IPS-15b (cell line): ENCODE results near the gene GBGT1.
A peak's percentile ranks its signal among the peaks of the same experiment; 100 is the strongest.

Experiments used
- H3K27me3 ChIP-seq: one replicate; pipeline ENCODE4 v1.6.1; 2013; ENCODE audit warnings: low read length; ENCODE audit not compliant: control insufficient read depth, insufficient read depth
- H3K36me3 ChIP-seq: one replicate; pipeline ENCODE4 v1.6.1; 2013; ENCODE audit warnings: low read length; ENCODE audit not compliant: control insufficient read depth, insufficient read depth
- H3K4me1 ChIP-seq: one replicate; pipeline ENCODE4 v1.6.1; 2013; ENCODE audit warnings: mild to moderate bottlenecking, low read length; ENCODE audit not compliant: control insufficient read depth, insufficient read depth
- H3K4me3 ChIP-seq: one replicate; pipeline ENCODE4 v1.5.1; 2013; ENCODE audit warnings: low read depth, low read length
- H3K9ac ChIP-seq: one replicate; pipeline ENCODE4 v1.6.1; 2013; ENCODE audit warnings: low read depth, mild to moderate bottlenecking, low read length
- H3K9me3 ChIP-seq: one replicate; pipeline ENCODE4 v1.6.1; 2013; ENCODE audit warnings: mild to moderate bottlenecking, low read length; ENCODE audit not compliant: control insufficient read depth, insufficient read depth

GBGT1 gene

GRCh38 chr9:133118568-133118967, 45.1 kb downstream of the GBGT1 start:
- no peak overlapping the region for H3K9ac ChIP-seq
- peaks cover 10% of the 10 kb centered on the region for H3K4me1 ChIP-seq
- H3K27me3 ChIP-seq = peaks cover 11% of the 10 kb centered on the region
- H3K9me3 ChIP-seq = no peaks in the 10 kb centered on the region
- peaks cover 2% of the 10 kb centered on the region for H3K36me3 ChIP-seq
- no peak overlapping the region for H3K4me3 ChIP-seq

DNA sequence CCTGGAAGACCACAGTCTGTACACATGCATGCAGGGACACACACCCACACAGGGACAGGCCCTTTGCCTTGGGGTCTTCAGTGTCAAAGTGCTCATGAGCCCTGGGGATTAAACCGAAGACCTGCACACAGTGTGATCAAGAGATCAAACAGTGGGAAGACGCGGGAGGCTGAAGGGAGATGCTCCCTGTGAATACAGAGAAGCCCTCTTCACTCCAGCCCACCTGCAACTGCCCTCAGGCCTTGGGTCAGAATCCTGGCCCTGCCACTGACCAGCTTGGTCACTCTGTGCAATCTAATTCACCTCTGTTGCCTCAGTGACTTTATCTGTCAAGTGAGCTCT, 45.6 kb downstream of the GBGT1 start:
- no peaks in the 10 kb centered on the region for H3K9me3 ChIP-seq
- peaks cover 2% of the 10 kb centered on the region for H3K36me3 ChIP-seq
- no peak overlapping the region for H3K9ac ChIP-seq
- H3K27me3 ChIP-seq = peaks cover 11% of the 10 kb centered on the region
- peaks cover 10% of the 10 kb centered on the region for H3K4me1 ChIP-seq
- no peak overlapping the region for H3K4me3 ChIP-seq

DNA sequence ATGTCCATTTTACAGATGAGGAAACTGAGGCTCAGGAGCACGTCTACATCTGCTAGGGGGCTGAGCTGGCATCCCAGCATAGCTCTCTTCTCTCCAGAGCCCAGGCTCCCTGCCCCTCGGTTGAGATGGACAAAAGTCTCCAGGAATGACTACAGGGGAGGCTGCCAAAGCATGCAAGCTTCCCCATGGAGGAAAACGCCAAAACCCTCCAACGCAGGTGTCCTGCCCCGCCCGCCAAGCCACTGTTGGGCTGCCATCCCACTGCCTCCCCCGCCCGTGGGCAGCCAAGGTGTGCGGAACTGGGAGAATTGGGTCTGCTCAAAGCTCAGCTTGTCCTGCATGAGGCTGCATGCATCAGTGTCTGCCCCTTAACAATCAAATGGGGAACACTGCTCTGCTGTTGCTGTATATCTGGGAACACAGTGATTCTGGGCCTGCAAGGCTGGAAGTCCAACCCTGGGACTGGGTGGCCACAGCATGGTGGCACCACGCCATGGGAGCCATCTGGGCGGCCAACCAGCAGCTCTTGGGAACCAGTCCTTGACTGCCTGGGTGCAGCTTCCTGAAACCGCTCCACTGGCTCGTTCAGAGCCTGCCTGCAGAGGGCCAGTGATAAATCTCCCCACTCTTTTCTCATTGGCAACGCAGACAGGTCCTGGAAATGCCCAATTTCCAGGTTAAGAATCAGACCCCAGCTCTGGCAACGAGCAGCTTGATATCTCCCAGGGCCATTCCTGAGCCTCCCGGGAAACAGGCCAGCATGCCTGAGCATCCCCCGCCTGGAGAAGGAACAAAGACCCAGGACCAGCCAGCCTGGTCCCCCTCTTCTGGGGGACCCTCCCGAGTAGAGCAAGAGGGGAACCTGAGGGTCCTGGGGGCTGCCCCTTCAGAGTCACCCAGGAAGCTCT, 46.2 kb downstream of the GBGT1 start:
- H3K36me3 ChIP-seq = peaks cover 2% of the 10 kb centered on the region
- peaks cover 11% of the 10 kb centered on the region for H3K27me3 ChIP-seq
- no peak overlapping the region for H3K4me3 ChIP-seq
- H3K9ac ChIP-seq = no peak overlapping the region
- H3K4me1 ChIP-seq = peaks cover 10% of the 10 kb centered on the region
- no peaks in the 10 kb centered on the region for H3K9me3 ChIP-seq

DNA sequence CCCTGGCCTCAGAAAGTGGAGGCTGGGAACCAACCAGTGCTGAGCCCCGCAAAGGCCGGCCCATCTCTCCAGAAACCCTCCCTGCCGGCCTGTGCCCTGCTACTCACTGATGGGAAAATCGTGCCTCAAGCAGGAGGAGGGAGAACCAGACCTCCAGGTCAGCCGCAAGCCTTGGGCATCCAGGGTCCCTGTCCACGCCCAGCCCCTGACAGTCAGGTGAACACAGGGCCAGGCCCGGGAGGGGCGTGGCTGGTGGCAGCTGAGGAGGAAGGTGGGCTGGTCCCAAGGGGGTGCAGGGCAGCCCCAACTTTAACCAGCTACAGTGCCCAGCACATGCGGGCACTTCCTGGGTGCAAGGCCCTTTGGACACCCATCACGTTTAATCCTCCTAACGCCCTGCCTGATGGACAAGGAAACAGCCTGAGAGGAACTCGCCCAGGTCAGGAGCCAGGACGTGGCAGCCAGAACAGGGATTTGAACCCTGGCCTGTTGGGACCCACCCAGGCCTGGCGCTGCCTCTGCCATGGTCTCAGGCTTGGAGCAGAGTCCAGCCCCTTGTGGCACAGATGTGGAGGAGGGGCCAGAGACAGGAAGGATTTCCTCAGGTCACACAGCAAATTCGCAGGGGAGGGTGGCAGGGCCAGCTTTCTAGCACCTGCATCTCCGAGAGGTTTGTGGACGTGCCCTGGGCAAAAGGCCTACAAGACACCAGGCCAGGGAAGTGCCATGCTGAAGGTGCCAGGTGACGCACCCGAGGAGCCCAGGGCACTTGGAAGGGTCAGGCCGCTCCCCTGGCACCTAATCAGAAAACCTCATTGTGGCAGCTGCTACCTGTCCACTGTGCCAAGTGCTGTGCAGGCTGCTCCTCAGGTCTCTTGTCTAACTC, 47.1 kb downstream of the GBGT1 start:
- Histone ChIP-seq H3K9ac (no peak overlapping the region), H3K36me3 (peaks cover 2% of the 10 kb centered on the region), H3K9me3 (no peaks in the 10 kb centered on the region), H3K27me3 (peaks cover 4% of the 10 kb centered on the region), H3K4me3 (no peak overlapping the region), H3K4me1 (peaks cover 10% of the 10 kb centered on the region)

- Histone ChIP-seq H3K4me3 (no peak overlapping the region), H3K9me3 (no peaks in the 10 kb centered on the region), H3K4me1 (peaks cover 10% of the 10 kb centered on the region)
Measured at GRCh38 chr9:133115604-133116345, 47.9 kb downstream of the GBGT1 start.

GRCh38 chr9:133114886-133115603, 48.7 kb downstream of the GBGT1 start:
- Histone ChIP-seq H3K36me3 (peaks cover 4% of the 10 kb centered on the region), H3K4me3 (no peak overlapping the region), H3K4me1 (peaks cover 10% of the 10 kb centered on the region), H3K27me3 (peaks cover 4% of the 10 kb centered on the region), H3K9ac (no peak overlapping the region), H3K9me3 (no peaks in the 10 kb centered on the region)

More at GRCh38 chr9:133115604-133116345, 47.9 kb downstream of the GBGT1 start:
- Histone ChIP-seq H3K27me3 (peaks cover 4% of the 10 kb centered on the region), H3K9ac (no peak overlapping the region), H3K36me3 (peaks cover 2% of the 10 kb centered on the region)

DNA sequence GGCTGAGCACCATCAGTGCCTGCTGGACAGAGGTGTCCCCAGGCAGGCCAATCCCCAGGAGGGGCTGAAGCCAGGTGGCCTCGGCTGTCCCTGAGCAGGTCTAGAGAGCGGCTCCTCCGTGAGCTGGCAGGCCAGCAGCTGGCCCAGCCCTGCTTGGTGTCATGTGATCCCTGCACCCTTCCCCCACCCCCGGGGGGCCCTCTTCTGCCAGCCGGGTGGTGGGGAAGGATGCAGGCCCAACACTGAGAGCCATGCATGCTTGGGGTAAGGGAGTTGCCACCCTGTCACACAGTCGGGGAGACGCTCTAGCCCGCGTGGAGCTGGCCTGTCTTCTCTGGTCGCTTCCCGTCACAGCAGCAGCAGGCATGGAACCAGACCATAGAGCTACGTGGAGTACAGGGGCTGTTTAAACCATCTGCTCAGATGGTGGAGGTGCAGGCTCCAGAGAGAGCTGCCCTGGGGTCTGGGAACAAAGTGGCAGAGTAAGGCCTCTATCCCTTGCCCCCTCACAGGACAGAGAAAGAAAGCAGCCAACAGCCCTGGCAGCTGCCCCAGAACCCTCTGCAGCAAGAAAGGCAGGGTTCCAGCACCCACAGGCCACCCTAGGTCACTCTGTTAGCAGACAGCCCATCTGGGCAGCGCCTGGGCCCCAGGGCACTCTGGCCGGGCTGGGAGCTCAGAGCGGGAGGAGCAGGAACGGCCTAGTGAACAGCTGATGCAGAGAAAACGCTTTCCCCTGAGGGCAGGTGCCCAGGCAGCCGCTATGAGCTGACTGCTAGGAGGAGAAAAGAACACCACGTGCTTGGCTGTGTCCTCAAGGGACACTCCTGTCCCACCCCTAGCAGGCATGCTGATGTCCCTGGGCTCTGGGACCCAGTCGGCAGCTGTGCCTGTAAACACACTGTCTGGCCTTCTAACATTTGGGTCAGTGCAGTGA, 49.5 kb downstream of the GBGT1 start:
- Histone ChIP-seq H3K4me3 (no peak overlapping the region), H3K36me3 (peaks cover 6% of the 10 kb centered on the region), H3K4me1 (peaks cover 5% of the 10 kb centered on the region), H3K9ac (peak overlapping the region; percentile 61), H3K27me3 (no peaks in the 10 kb centered on the region), H3K9me3 (no peaks in the 10 kb centered on the region)

DNA sequence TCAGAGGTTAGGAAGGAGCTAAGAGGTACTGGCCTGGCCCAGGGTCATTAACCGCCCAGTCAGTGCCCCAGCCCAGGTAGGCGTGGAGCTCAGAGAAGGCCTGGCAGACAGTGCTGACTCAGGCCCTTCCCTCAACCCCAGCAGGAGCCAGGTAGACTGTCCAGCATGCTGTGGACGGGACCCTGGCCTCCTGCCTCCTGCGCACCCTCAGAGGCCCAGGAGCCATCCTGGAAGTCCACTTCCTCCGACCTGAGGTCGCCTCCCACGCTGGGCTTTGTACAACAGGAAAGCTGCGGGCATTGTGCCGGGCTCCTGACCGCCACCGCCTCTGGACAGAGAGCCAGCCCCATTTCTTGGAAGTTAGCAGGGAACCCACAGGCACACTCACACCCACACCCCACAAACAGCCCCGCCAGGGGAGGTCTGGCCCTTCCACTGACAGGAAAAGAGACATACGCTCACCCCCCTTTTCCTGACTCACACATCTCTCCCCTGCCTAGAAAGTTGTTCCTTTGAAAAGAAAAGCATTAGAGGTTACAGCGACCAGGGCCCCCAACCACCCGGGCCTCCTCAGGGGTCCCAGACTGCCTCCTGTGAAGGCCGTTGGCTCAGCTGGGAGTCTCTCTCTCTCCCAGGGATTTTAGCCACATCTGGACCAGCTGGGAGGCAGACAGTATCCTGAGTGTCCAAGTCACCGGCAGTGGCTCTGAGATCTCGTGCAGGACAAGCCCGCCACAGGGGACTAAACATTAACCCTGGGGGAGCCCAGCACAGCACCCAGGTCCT, 50.4 kb downstream of the GBGT1 start:
- Histone ChIP-seq H3K36me3 (peaks cover 11% of the 10 kb centered on the region), H3K4me1 (peaks cover 5% of the 10 kb centered on the region), H3K9ac (peak overlapping the region; percentile 61), H3K9me3 (no peaks in the 10 kb centered on the region), H3K27me3 (no peaks in the 10 kb centered on the region), H3K4me3 (no peak overlapping the region)

DNA sequence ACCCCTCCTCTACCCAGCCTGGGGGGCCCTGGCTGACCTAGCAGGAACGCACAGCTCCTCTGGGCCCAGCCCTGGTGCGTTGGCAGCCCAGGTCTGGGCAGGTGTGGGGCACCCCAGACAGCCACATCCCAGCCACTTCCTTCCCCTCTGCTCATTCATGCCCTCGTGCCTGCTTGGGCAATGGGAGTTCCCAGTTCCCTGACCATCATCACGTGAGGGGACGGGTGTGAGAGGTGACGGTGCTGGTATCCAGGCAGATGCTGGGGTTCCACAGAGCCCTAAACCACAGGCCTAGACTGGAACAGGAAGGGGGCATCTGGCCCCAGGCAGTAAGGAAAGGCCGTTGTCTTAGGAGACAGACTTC, 51.1 kb downstream of the GBGT1 start:
- H3K27me3 ChIP-seq = no peaks in the 10 kb centered on the region
- H3K36me3 ChIP-seq = peaks cover 17% of the 10 kb centered on the region
- H3K4me3 ChIP-seq = no peak overlapping the region
- H3K9ac ChIP-seq = peak overlapping the region; percentile 26
- peaks cover 5% of the 10 kb centered on the region for H3K4me1 ChIP-seq
- no peaks in the 10 kb centered on the region for H3K9me3 ChIP-seq
